ENCODE data around the gene DCC.

The DCC gene

DNA sequence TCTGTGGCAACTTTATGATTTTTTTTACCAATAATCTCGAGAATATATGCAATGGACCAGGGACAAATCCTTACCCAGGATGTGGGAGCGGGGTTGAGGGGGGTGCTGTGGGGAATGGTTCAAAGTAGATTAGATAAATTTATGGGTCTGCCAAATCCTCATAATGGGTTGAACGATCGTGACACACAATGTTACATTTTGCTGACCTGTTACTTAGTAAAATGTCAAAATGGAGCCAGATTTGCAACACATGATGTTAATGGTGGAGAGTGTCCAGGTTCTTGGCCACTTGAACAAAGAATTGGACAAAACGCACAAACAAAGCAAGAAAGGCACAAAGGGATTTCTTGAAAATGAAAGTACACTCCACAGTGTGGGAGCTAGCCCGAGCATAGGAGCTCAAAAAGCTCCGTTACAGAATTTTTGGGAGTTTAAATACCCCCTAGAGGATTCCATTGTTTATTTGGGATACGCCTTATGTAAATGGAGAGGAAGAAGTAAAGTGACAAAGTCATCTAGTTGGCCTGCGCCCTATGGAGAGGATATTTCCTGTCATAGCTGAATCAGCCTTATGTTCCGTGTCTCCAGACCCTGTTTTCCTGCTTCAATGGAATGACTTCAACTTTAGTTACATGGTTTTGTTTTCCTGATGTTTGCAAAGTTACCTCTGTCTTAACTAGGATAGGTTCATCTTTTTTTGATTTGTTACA, 776.0 kb downstream of the DCC start:
- no peak for DNase-seq

DNA sequence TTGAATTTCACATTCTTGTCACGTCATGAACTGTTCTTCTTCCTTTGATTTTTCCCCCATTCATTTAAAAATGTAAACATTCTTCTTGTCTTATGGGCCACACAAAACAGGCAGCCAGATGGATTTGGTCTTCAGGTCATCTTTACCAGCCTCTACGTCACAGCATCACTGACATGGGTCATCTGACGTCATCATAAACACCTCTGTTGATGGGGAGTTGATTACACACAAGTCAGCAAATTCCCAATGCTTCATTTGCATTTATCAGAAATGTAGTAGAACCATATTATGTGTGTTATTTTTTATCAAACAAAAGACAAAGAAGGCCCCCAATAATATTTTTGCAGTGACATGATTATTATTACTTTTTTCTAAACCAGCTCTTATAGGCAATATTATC, 777.9 kb downstream of the DCC start:
- no peak for DNase-seq

GRCh38 chr18:53126210-53126609, 786.2 kb downstream of the DCC start:
- DNase-seq = no peak

DNA sequence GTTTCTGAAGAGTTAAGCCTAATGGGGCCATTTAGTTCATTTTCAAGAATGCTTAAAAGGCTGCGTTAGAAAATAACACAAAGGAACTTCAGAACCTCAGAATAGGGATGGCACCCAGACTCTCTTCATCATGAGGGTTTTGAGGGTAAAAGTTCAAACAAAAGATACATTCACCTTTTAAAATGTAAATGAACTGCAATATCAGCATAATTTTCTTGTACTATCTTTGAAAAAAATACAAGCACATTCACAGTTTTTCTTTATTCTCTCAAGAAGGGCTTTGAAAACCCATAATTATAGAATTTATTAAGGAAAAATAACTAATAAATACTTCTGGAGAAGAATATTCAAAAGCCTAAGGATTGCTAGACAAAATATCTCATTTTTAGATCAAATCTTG, 791.0 kb downstream of the DCC start:
- no peak for DNase-seq

DNA sequence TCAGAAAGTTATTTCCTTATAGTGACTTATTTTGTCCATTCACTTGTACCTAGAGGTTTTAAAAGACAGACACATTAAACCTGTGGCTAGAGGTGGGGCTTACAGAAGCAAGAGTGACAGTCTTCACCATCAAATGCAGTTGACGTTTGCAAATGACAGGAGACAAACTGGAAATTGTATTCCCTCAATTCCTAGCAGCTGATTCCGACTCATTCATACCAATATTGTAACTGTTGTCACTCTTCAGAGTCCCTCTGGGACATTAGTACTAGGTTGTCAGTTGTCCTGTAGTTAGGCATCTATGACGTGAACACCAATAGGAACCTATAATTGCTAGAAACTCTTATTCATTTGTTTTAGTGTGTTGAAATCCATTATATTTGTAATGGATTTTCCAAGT, 794.7 kb downstream of the DCC start:
- no peak for DNase-seq

DNA sequence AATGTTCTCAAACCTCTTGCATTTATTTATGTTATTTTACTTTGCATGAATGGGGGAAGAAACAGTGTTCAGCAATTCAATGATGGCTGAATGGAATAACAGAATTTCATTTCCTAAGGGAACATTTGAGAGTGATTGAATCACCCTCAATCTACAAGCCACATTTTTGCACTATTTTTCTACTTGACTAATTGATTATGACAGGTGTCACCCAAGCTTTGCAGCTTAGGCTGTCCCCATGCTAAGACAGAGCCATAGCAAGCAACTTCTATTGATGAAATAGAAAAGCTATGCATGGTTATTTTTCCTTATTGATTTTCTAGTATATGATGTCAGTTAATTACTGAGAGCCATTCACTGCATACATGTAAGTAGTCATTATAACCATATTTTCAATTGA, 795.7 kb downstream of the DCC start:
- no peak for DNase-seq

- no peak for DNase-seq
Measured at GRCh38 chr18:53139746-53140500, 799.9 kb downstream of the DCC start.

- no peak for DNase-seq
Measured at GRCh38 chr18:53142005-53142404, 802.0 kb downstream of the DCC start.

- DNase-seq = no peak
Measured at GRCh38 chr18:53147472-53147871, 807.5 kb downstream of the DCC start.

DNA sequence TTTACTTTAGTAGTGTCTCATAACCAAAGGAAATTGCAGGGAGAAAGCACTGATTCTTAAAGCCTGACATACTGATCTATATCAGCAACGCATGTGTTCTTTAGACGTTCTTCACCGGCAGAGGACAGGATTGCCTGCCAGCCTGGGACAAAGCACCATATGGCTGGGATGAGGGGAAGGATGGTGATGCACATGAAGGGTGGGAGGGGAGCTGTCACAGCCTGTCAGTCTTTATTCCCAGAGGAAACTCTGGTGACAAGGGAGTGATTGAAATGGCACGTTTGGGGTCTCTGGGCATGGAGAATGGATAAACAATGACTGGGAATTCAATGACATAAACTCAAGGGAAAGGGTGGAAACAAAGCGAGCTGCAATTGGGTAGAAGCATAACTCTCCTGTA, 808.1 kb downstream of the DCC start:
- DNase-seq = no peak

DNA sequence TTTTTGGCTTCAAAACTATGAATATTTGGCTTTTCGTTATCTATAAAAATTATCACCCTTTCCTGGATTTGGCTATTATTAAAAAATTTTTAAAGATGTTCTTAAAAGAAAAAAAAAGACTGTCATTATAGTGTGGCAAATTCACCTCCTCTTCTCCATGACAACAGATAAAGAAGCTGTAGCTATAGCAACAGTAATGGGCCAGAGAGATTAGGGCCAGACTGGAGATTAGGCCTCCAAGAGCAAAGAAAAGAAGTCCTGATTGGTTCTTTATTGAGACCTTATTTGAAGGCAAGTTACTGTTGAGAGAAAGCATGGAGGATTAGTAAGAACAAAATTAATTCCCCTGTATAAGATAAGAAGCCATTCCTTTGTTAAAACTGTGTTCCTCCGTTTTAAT, 812.5 kb downstream of the DCC start:
- no peak for DNase-seq

DNA sequence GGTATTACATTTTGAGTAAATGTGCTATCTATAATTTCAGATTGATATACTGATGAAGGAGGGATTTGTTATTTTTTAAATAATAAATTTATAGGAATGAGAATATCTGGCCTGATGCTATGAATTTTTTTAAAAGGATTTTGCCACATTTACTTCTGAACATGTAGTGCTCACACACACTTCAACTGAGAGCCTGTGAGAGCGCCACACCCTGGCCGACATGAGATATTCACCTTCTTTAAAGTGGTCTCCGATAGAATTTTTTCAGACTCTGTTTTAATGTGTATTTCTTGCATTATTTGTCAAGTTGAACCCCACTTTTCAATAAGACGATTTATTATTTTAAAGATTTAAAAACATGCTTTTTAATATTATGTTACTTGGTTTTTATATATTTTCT, 813.3 kb downstream of the DCC start:
- DNase-seq = peak in 2 of 4 experiments; percentile 2 to 12

DNA sequence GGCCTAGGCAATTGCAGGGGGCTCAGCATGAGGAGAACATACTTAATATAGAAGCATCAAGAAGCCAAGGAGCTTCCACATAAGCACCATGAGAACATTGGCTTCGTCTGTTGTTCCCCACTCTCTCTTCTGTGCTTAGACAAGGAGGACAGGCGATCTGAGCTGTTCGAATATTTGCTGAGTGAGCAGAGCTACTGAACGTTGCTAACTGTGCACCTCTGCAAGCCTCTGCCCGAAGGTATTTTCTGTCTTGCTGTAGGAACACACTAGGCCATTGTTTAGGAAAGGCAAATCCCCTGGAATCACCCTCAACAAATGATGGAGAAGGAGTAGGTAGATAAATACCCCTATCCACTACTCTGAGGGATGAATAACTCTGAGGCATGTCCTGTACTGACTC, 813.8 kb downstream of the DCC start:
- no peak for DNase-seq

DNA sequence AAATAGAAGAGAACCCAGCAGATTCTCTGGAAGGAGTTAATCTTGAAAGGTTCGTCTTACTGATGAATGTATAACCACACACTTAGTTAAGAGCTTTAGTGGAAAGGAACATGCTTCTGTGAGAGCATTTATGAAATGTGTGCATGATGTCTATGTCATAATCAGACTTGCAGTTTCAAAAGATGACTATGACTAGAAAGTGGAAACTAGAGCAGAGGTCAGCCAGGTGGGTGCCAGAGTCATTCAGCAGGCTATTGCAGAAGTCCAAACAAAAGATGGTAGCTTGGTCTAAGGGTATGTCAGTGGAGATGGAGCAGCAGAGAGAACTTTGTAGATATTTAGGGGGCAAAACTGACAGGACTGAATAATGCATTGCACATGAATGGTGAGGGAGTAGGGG, 825.8 kb downstream of the DCC start:
- no peak for DNase-seq

GRCh38 chr18:53169346-53169745, 829.3 kb downstream of the DCC start:
- no peak for DNase-seq

DNA sequence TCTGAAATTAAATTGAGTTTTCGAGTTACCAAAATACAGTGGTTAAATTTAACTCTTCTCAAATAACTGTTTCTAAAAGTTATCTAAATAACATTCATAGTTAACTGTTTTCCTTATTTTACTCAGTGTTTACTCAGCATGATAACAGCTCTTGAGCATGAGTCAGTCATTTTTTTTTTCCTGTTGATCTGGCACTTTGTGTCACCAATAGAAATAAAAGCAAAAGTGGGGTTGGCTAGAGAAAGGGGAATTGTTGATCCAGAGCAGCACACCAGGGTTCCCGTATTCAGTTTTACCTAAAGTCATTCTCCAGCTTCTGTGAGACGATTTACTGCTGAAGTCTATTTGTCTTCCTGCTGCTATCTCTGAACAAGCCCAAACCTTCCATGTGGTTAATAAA, 851.6 kb downstream of the DCC start:
- no peak for DNase-seq

GRCh38 chr18:53193870-53194269, 853.9 kb downstream of the DCC start:
- no peak for DNase-seq

GRCh38 chr18:53219853-53220252, 879.9 kb downstream of the DCC start:
- DNase-seq = peak in 3 of 4 experiments; percentile 1 to 2 (median 2)

GRCh38 chr18:53224128-53224778, 884.3 kb downstream of the DCC start:
- no peak for DNase-seq

DNA sequence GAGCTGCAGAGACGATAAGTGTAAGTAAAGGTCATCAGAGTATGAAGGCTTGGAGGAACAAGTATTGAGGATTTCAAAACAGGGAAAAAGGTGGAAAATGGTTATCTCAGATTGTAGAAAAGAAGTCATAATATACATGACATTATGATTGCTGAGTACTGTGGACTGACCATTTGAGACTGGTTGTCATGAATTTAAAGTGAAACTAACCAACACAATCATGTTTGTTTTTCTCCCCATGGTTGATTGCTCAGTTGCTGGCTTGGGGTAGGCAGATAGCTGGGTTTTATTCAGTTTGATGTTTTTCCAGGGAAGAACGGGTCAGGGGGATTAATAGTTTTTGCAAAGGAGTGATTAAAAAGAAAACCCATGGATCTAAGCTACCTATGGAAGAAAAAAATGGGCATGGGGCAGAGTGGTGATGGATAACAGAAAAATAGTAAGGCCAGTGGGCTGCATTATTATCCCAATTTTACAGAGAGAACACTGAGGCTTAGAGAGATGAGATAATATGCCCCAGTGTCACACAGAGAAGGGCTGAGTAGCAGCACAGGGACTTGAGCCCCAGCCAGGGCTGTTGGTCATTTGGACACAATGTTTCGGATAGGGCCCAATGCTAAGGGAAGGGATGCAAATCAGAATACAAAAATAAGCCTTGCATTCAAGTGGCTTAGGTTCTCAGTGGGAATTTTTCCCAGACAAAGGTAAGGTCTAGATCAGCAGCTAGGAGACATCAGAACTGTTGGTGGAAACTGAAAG, 885.7 kb downstream of the DCC start:
- no peak for DNase-seq

GRCh38 chr18:53234610-53235009, 894.6 kb downstream of the DCC start:
- no peak for DNase-seq

GRCh38 chr18:53241161-53241560, 901.2 kb downstream of the DCC start:
- DNase-seq = no peak

- no peak for DNase-seq
Measured at GRCh38 chr18:53253789-53254188, 913.8 kb downstream of the DCC start.
